ENCODE data around the gene PAPPA. TPM values are rescaled to one million over a fixed set of nuclear protein-coding genes. Genes with fewer than 3 reads are reported as not detected.

The PAPPA gene
- polyA plus RNA-seq, 1 of the 3 experiments (the other 2 are of a cell fraction): 44.5 TPM

- no peak for TF ChIP-seq CTCF (IDR thresholded peaks at IDR 0.05)
Measured at GRCh38 chr9:116279230-116279629, 125.6 kb downstream of the PAPPA start (continued).

GRCh38 chr9:116280529-116280928 lies 126.9 kb downstream of the PAPPA start:
- H3K9ac ChIP-seq: no peak overlapping the region
- peaks cover 9 to 27% of the 10 kb centered on the region in 2 experiments; a peak in 2 of 4 replicates for H3K4me1 ChIP-seq (ENCODE audit: control insufficient read depth in 1 of 2, insufficient read depth in 2 of 2, low read depth in 1 of 2, low read length in 1 of 2)
- H3F3A ChIP-seq (replicated peaks; ENCODE audit: insufficient read depth): peaks cover 90% of the 10 kb centered on the region
- H3K9me3 ChIP-seq: no peaks in the 10 kb centered on the region
- TF ChIP-seq USF1 (IDR thresholded peaks at IDR 0.05; ENCODE audit: borderline replicate concordance, low read depth): no peak
- TF ChIP-seq RCOR1 (IDR thresholded peaks at IDR 0.05; ENCODE audit: low read length): no peak
- TF ChIP-seq FOXJ3 (CRISPR knock-in tag; IDR thresholded peaks at IDR 0.05): no peak
- TF ChIP-seq JUND (IDR thresholded peaks at IDR 0.05): no peak
- TF ChIP-seq MXI1 (IDR thresholded peaks at IDR 0.05; ENCODE audit: low read depth, low read length): no peak
- no peak for TF ChIP-seq MAX (IDR thresholded peaks at IDR 0.05; ENCODE audit: low read depth)
- no peak for TF ChIP-seq SIN3A (IDR thresholded peaks at IDR 0.05; ENCODE audit: borderline replicate concordance, low read depth, low read length)
- TF ChIP-seq TEAD4 (IDR thresholded peaks at IDR 0.05; ENCODE audit: borderline replicate concordance, insufficient read depth): no peak
- TF ChIP-seq GABPA (IDR thresholded peaks at IDR 0.05; ENCODE audit: low read depth): no peak
- TF ChIP-seq GATA2 (CRISPR knock-in tag; IDR thresholded peaks at IDR 0.05): no peak
- TF ChIP-seq CTCF (IDR thresholded peaks at IDR 0.05): no peak
- TF ChIP-seq TCF12 (IDR thresholded peaks at IDR 0.05): no peak
- TF ChIP-seq IRF3 (IDR thresholded peaks at IDR 0.05; ENCODE audit: low read depth, low read length): no peak
- TF ChIP-seq NRF1 (IDR thresholded peaks at IDR 0.05; ENCODE audit: low read depth, low read length): no peak
- H3K4me3 ChIP-seq (ENCODE audit: low read depth in 2 of 2, low read length in 1 of 2): no peak overlapping the region
- peak overlapping the region in 1 of 2 experiments; percentile 14; a peak in 1 of 4 replicates for H3K27ac ChIP-seq (ENCODE audit: low read depth in 2 of 2, low read length in 1 of 2)
- 100% methylated on average over 1 of the region's 1 CpG for WGBS (ENCODE audit: low lambda C conversion rate)
- peaks cover 32% of the 10 kb centered on the region for H3K79me2 ChIP-seq (ENCODE audit: insufficient read depth)
- peaks cover 14 to 77% of the 10 kb centered on the region in 2 experiments for H3K36me3 ChIP-seq (replicated peaks in 1 of 2; ENCODE audit: control insufficient read depth in 1 of 2, insufficient read depth in 2 of 2, low read length in 1 of 2)
- ChIA-PET POLR2A (no interaction called here), CTCF (no interaction called here)
- no peaks in the 10 kb centered on the region for H3K9me2 ChIP-seq
- no peaks in the 10 kb centered on the region for H4K20me1 ChIP-seq (ENCODE audit: insufficient read depth)
- no peaks in the 10 kb centered on the region for H3K27me3 ChIP-seq (ENCODE audit: insufficient read depth)
- no peak overlapping the region for H2AFZ ChIP-seq (ENCODE audit: low read depth)
- no peak for DNase-seq
- H3K4me2 ChIP-seq: no peak overlapping the region
